GM19023 (cell line): ENCODE measurements around the gene RAB25.
"Not testable (repeated sequence)": the region's sequence is repeated elsewhere in the genome, so short reads cannot be mapped to it uniquely, and the experiment has no call there.

ENCODE experiments used
- ATAC-seq: cut with Tn5 transposase; IDR thresholded peaks from one replicate; pipeline ENCODE4 v1.9.1; 2021; ENCODE audit warnings: mild to moderate bottlenecking, moderate library complexity; ENCODE audit not compliant: unreplicated experiment

RAB25 gene

DNA sequence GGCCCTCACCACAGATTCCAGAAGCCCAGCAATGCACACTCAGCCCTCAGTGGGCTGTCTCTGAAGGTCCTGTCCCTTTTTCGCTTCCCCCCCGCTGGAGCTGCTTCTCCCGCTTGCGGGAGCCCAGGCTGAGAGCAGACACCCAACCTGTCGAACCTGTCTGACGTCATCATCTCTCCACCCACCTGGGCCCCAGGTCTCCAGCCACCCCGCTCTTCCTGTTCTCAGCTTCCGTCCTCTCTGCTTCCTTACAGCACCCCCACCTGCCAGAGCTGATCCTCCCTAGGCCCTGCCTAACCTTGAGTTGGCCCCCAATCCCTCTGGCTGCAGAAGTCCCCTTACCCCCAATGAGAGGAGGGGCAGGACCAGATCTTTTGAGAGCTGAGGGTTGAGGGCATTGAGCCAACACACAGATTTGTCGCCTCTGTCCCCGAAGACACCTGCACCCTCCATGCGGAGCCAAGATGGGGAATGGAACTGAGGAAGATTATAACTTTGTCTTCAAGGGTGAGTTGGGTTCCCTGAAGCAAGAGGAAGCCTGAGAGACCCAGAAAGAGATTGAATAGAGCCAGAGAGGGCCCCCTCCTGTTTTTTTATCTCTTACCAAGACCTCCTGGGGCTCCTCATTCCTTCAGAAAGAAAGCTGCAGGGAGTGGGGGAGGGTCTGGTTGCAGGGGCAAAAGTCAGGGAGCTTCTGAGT, at the start of gene RAB25:
TSS of gene RAB25 (plus strand) at position 224 of the 700 bp plus-strand sequence. CDS start at position 465, 241 bp downstream.
- no peak for ATAC-seq

DNA sequence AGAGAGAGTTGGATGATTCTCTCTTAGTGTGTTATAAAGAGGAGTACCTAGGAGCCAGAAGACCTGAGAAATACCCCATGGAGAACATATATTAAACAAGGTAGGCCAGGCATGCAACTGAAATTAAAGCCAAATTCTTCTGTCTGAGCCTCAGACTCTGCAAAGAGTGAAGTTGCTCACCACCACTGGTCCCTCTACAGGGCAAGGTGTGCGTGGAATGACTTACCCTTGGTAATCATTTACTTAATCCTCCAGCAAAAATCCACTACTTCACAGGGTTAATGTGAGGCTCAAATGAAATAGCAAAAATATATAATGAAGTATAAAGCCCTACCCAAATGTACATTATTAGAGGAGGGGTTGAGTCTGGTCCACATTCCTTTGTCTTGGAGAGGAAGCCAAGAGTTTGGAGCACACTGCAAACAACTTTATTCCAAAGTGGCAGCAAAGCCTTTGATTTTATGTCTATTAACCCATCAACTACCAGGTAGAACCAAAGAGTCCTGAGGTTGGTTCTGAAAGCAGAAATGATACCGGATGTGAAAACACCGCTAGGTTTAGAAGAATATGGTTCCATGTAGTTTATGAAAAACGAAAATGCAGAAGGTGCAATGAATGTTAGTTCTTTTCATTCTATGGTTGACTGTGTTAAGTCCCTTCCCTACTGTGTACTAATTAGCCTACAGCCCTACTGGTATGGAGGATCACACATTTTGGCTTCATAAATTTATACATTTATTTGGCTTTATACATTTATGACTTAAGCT, 48.7 kb upstream of the RAB25 start:
- ATAC-seq: peak; percentile 75

DNA sequence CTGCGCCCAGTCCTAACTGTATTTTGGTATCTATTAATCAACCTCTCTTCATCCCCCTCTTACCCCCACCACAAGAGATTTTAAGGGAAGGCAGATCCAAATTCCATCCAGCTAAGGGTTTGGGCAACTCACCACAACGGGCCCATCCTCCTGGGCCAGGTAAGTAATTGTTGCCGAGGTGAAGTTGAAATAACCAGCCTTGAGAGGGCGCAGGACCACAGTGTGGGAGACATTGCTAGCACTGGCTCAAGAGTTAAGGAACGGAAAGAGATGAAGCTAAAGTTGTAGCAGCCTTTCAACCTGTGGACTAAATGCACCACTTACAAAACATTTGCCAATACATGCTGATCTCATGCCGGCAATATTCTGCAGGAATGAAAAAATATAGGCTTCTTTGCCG, 46.1 kb upstream of the RAB25 start:
- no peak for ATAC-seq

DNA sequence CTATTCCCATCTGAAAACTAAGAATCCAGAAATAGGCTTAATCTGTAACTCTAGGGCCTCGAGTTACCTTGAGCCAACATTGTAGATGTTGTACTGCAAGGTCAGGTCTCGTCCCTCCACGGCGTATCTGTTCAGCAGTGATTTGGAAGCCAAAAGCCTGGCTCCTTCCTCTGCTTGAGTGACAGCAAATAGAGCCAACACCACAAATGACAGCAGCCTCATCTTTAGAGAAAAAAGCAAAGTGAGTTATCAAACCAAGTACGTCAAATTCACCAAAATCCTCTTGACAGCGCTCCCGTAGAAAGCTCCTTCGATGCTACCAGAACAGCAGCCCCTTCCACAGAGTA, 41.0 kb upstream of the RAB25 start:
- no peak for ATAC-seq

DNA sequence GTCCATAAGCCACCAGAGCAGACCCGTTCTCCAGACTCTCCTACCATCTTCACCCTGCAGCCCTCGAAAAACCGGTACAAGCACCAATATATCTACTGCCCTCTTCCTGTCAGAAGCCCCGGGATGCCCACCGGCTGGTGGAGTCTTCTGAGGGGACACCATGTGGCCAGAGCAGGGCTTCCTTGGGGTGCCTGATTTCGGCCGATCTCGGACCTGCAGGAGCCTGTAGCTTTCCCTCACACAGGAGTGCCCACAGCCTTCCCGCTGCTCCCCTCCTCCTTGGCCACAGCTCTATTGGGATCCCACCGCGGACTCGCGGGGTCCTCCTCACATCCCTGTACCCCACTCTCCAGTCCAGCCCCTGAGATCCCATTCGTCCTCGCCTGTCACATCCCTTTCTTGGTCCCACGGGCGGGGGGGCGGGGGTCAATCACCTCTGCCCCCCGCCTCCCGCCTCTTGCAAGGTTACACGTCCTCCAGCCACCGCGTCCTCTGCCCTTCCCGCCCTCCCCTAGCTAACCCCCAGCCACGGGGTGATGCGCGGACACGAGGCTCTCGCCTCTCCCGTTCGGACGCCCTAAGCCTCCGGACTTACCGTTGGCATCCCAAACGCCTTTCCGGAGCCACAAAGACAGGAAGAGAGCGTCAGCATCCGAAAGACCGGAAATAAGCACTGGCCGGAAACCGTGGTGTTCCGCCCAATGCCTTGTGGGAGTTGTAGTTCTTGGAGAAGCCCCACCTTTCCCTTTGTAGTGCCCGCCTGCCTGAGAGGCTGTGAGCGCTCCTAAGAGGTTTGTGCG, 40.5 kb upstream of the RAB25 start, which contains the start of gene SSR2:
TSS of gene SSR2 (minus strand) at position 659 of the 800 bp plus-strand sequence. CDS start 784 bp downstream, outside the sequence.
- peak; percentile 97 for ATAC-seq

DNA sequence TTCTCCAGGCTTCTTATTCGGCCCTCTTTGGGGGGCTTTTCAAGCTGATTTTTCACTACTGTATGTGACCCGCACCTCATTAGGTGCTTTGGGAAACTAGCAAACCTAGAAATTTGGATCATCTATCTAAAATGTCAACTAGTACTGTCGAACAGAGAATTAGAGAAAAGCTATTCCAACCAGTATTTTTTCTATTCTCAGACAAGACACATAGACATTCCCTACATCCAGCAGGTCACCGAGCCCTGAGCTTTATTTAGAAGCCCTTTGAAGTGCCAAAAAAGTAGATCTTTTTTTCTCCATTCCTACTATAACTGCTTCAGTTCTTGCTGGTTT, 39.9 kb upstream of the RAB25 start:
- no peak for ATAC-seq

DNA sequence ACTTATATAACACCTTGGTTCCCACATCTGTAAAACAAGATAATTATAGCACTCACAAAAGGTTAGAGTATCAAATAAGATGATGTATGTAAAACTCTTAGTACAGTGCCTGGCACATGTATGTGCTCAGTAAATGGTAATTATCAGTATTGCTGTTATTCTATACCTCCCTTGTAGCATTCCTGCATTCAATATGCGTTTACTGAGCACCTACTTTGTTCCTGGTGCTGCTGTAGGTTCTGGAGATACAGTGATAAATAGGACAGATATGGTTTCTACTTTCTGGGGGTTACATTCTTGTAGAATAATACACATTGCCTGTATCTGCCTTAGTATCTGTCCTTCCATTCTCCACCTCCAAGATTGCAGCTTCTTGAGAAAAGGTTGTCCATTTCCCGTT, 39.0 kb upstream of the RAB25 start:
- ATAC-seq: no peak

DNA sequence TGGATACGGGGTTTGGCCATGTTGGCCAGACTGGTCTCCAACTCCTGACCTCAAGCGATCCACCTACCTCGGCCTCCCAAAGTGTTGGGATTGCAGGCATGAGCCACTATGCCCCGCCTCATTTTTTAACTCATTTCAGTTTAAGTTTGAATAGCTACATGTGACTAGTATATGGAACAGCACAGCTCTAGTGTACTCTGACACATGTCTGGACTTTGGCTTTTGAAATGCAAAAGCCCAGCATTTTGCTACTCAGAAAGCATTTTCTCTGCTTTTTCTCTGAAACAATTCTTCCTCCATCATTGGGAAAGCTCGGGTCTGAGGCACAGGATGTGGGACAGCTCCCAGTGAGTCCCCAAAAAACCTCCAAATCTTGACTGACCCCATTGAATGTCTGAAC, 36.2 kb upstream of the RAB25 start:
- no peak for ATAC-seq

DNA sequence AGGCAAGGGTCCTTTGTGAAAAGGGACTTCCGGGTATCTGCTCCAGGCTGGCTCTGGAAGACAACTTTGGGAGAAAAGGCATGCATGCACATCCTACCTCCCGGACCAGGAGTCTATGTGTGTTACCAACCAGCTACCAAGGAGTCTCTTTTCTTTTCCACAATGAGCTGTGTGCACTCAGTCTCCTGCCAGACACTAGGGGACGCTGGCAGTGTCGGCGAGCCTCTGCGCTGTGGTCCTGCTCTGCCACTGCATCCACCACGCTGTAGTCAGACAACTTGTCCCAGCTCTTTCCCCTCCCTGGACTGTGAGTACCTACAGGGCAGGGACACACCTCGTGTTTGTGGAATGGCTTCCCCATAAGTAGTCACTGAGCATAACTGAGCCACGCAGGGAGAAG, 35.1 kb upstream of the RAB25 start:
- no peak for ATAC-seq

DNA sequence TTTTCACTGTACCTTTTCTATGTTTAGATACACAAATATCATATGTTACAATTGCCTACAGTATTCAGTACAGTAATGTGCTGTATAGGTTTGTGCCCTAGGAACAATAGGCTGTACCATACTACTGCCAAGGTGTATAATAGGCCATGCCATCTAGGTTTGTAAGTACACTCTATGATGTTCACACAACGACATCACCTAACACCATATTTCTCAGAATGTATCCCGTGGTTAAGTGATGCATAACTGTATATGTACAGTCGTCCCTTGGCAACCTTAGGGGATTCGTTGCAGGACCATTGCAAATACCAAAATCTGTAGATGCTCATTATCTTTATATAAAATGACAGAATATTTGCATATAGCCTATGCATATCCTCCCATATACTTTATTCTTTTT, 34.4 kb upstream of the RAB25 start:
- ATAC-seq: no peak

DNA sequence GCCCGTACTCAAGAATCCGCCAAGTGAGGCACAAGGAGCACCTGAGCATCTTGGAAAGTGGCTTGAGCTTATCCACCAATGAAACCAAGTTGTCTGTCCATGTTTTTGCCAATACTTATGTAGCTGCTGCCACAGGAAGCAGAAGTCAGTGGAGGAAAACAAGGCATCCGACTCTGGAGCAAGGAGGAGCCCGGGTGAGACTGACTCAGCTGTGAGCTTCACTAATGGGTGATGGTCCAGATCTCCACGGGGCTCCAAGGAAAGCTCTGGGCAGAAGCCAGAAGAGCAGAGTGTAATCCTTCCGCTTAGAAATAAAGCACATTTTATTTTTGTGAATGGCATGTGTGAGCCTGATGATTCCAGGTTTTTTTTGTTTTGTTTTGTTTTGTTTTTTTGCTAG, 27.9 kb upstream of the RAB25 start:
- ATAC-seq: no peak

DNA sequence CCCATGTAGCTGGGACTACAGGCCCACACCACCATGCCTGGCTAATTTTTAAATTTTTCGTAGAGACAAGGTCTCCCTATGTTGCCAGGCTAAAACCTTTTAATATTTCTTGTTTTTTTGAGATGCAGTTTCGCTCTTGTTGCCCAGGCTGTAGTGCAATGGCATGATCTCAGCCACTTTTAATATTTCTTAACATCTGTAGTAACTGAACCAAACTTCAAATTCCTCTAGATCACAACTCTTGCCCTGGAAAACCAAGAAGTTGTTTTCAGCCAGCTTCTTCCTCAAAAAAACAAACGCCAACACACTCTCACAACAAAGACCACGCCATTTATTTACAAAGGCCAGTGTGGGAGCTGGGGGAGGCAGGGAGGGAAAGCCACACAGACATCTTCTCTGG, 26.0 kb upstream of the RAB25 start:
- not testable (repeated sequence) for ATAC-seq

DNA sequence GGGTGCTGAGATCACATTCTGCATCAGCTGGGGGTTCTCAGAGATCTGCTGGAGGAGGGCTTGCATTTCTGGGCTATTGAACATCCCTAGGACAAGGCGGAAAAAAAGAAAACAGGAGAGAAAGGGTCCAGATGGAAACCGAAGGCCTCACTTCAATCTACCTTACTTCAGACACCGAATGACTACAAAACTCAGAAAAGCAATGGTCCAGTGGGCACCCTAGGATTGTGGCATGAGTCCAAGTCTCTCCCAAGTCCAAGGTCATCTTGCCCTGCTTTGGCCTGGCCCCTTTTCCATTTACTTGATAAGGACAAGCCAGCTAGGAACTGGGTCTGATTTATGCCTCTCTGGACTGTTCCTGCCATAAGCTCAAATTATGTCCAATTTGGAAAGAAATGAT, 18.1 kb upstream of the RAB25 start:
- ATAC-seq: no peak

DNA sequence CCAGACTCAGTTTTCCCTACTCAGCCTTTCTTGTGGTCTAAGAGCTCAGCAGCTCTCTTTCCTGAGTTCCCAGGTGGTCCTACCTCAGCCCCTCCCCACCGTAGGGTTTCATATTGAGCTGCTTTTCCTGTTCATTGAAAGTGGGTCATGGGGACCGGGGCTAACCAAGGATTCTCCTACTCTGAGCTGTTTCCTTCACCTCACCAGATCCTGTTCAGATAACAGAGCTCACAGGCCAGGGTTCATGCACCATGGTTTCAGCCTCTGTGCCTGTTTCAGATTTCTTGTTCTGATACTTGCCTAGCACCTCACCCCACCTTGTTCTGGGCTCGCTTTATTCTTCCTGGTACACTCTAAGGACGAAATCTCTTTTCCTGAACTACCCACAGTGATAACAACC, 15.9 kb upstream of the RAB25 start:
- ATAC-seq: no peak

DNA sequence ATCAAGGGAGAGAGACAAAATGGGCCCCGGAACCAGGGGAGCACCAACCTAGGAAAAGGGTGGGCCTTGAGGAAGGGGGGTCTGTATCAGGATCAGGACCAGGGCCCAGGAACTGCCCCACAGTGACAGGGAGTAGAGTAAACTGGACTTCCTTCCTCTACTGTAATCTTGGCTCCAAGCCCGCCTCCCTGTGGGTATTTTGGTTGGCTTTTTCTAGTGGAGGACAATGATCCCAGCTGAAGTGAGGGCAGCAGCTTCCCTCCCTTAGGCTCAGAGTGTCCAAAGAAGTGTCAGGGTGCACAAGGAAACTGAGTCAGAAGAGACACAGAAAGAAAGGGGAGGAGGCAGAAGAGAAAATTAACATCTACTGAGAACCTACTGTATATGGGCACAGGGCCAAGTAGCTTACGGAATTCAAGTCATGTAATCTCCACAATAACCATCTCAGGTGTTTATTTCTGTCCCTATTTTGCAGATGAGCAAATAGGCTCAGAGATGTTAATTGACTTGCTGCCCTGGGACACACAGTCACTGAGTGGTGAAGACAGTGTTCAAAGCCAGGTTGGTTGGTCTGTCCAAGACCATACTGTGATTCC, 12.2 kb upstream of the RAB25 start:
- no peak for ATAC-seq

DNA sequence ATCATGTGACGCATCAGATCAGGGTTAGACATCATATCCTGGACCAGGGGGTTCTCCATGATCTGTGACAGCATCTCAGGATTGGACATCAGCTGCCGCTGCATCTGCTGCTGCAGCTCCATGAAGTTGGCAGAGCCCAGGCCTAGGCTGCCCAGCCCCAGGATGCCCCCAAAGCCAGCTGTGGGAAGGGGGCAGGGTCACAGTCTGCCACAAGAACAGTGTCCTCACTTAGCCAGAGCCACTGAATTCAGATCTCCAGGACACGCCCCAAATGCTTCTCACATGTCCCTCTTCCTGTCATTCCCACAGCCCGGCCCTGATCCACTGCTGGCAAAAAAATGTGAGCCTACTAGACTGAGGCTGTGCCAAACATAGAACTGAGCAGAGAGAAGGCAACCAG, 10.6 kb upstream of the RAB25 start:
- ATAC-seq: no peak

DNA sequence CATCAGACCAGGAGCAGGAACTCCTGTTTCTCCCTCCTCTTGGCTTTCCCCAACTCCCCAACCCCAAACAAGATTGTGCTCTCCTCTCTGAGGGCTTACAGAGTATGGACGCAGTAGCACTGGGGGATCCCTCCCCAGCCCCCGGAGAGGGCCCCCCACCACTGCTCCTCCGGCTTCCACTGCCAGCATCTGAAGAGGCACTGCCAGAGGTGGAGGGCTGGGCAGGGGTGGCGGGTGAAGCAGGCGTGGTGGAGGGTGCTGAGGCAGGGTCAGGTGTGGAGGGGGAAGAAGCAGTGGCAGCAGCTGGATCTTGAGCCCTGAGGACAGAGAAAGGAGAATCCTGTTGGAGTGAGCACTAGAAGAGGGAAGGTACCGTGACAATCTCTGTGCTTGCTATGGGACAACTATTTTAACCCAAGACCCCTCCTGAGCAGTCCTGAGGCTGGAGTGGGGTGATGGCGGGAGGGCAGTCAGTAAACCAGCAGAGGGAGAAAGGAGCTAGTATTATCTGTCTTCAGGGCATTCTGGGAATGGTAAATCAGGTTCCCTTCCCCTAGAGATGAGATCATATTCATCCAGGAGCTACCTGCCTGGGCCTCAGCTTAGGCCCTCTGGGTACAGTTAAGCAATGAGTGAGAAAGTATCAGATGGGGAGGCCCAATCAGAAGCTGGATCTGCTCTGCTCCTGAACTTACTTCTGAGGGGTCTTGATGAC, 9.8 kb upstream of the RAB25 start:
- ATAC-seq: no peak

DNA sequence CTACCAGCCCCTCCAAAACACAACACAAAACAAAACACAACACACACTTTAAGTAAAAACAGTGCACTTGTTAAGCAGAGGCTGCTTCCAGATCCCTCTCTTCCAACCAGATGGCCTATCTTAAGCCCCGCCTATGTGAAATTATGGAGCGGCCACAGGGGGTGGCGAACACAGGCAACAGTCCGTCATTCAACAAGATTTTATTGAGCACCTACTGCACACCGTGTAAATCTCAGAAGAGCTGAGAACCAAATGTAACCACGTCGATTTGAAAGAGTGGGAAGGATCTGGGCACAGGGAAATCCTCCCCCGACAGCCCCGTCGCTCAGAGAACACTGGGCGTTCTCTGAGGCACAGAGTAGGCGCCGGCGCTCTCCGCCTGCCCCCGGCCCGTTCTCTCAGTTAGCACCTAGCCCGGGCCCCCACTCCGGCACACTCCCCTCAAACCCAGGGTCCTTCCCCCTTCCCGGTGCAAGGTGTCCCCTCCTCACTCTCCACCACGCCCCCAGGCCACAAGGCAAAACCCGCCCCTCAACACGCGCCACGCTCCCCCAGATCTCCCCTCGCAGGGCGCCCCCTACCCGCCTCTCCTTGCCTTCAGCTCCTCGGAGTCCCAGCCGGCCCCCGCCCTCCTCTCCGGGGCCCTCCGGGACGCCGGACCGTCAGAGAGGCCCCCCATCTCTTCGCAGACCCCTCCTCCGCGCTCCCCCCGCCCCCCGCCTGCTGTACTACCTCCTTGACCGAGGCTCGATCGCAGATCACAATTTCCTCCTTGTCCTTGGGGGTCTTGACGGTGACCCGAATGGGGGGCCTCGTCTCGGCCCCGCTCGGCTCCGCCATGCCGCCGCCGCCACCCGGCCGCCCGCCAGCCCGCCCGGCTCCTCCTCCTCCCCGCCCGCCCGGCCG, 7.8 kb upstream of the RAB25 start:
- no peak for ATAC-seq

DNA sequence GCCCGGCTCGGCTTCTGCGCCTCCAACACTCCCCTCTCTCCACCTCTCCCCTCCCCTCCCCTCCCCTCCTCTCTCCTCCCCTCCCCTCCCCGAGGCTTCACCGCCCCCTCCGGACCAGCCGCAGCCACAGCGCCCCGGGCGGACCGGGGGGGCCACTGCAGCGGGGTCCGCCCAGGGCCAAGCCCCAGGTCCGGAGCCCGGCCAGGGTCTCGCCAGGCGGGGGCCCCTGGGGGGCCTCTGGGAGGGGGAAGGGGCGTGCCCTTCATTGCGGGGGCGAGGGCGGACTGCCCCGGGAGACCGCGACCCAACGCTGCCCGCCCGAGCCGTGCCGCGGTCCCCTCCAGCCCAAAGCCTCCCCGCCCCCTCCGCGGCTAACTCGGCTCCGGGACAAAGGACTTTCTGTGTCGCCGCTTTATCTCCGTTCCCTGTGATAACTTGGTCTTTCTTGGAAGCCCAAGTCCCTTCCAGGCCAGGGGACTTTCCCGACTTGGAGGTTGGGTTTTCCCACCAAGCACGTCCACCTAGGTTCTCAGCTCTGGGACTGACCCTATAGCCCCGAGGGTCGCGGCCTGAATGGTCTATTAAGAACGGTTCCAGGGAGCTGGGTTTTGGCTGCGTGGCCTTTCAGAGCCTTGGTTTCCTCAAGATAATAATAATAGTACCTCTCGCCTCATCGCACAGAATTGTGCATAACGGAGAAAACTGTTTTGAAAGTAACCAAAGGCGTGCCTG, 7.0 kb upstream of the RAB25 start, which contains the start of gene UBQLN4:
TSS of gene UBQLN4 (minus strand) at position 31 of the 732 bp plus-strand sequence. CDS start 97 bp downstream, outside the sequence.
- peak; percentile 47 for ATAC-seq
